Endothelial cell of umbilical vein (primary cell): ENCODE results near the gene ZDHHC14. TPM values are rescaled to one million over a fixed set of nuclear protein-coding genes. Genes with fewer than 3 reads are reported as not detected.

Source experiments
- BruUV-seq: library from RNA; stranded (reverse); fragments of 400-500 nt; replicated peaks from 2 replicates; lab custom pipeline; 2021; lab: Mats Ljungman, UMichigan
- CTCF ChIA-PET: fragments of 300-600, 350-600 bp; sonication (Branson Sonifier 250); formaldehyde crosslinking; loops from one replicate; lab custom pipeline; 2021; ENCODE audit warnings: antibody characterized with exemption, inconsistent platforms; lab: Charles Lee
- POLR2A ChIA-PET: fragments of 300-600, 350-600 bp; sonication (Branson Sonifier 250); formaldehyde crosslinking; loops from one replicate; lab custom pipeline; 2021; ENCODE audit warnings: antibody characterized with exemption, inconsistent platforms; lab: Charles Lee
- DNase-seq: peaks from one replicate; pipeline ENCODE4 v3.0.0-alpha.2; 2011; ENCODE audit warnings: low read depth, low spot score
- FAIRE-seq: peaks from 2 replicates; lab custom pipeline; 2011; peaks lifted over from hg19 to GRCh38; lab: Jason Lieb, UNC
- H2AFZ ChIP-seq: 2 replicates; pipeline ENCODE4 v1.6.0; 2012; ENCODE audit warnings: low read depth, low read length, control low read depth, inconsistent platforms
- H3K27ac ChIP-seq: 2 replicates; pipeline ENCODE4 v1.5.1; 2011; ENCODE audit warnings: low read depth, mild to moderate bottlenecking, control low read depth, low read length, moderate library complexity; ENCODE audit not compliant: insufficient read depth
- H3K27me3 ChIP-seq, 2 experiments: 2 replicates each; pipeline versions ENCODE4 v1.6.0 to v1.6.1; 2011; ENCODE audit warnings: low read length in 2 of 2, mixed read lengths in 1 of 2; ENCODE audit not compliant: control insufficient read depth in 2 of 2, insufficient read depth in 2 of 2
- H3K36me3 ChIP-seq, 2 experiments: 2 replicates in 1 of 2; 3 replicates in 1 of 2; pipeline ENCODE4 v1.5.1; 2011; ENCODE audit warnings: low read length in 2 of 2, mild to moderate bottlenecking in 1 of 2, moderate library complexity in 1 of 2; ENCODE audit not compliant: control insufficient read depth in 2 of 2, insufficient read depth in 2 of 2; ENCODE audit errors: extremely low read depth in 1 of 2
- H3K4me1 ChIP-seq: 3 replicates; pipeline ENCODE4 v1.5.1; 2011; ENCODE audit warnings: mild to moderate bottlenecking, low read length; ENCODE audit not compliant: control insufficient read depth, insufficient read depth; ENCODE audit errors: extremely low read depth
- H3K4me2 ChIP-seq: 2 replicates; pipeline ENCODE4 v1.6.1; 2011; ENCODE audit warnings: low read length, control low read depth, mixed read lengths; ENCODE audit not compliant: insufficient read depth
- H3K4me3 ChIP-seq, 3 experiments: fragments of 200-600 bp in 1 of 3; sonication (generic), shearing (Covaris generic) in 1 of 3; replicated peaks in 1 of 3; 2 replicates each; pipeline ENCODE4 v1.5.1; 2011 to 2016; ENCODE audit warnings: control low read depth in 3 of 3, low read length in 3 of 3, mild to moderate bottlenecking in 2 of 3, inconsistent platforms in 1 of 3, low read depth in 1 of 3, moderate library complexity in 1 of 3; ENCODE audit not compliant: insufficient read depth in 1 of 3
- H3K79me2 ChIP-seq: 2 replicates; pipeline ENCODE4 v1.6.0; 2012; ENCODE audit warnings: low read length, inconsistent platforms; ENCODE audit not compliant: control insufficient read depth, insufficient read depth
- H3K9ac ChIP-seq: replicated peaks from 2 replicates; pipeline ENCODE3; 2011; ENCODE audit warnings: low read length, control low read depth; ENCODE audit not compliant: insufficient read depth; ENCODE audit errors: extremely low read depth
- H3K9me1 ChIP-seq: replicated peaks from 3 replicates; pipeline ENCODE4 v1.6.0; 2011; ENCODE audit warnings: mild to moderate bottlenecking, low read length; ENCODE audit not compliant: control insufficient read depth, insufficient read depth; ENCODE audit errors: extremely low read depth
- H3K9me3 ChIP-seq: replicated peaks from 2 replicates; pipeline ENCODE4 v1.5.1; 2012; ENCODE audit warnings: low read length, inconsistent platforms; ENCODE audit not compliant: control insufficient read depth, insufficient read depth
- H4K20me1 ChIP-seq: replicated peaks from 2 replicates; pipeline ENCODE3; 2011; ENCODE audit warnings: mild to moderate bottlenecking, low read length; ENCODE audit not compliant: control insufficient read depth, insufficient read depth; ENCODE audit errors: extremely low read depth
- EZH2 ChIP-seq: IDR thresholded peaks from 2 replicates; pipeline ENCODE4 v1.6.1; 2012; ENCODE audit warnings: borderline replicate concordance, low read depth, mild to moderate bottlenecking, moderate library complexity, low read length, inconsistent platforms; ENCODE audit not compliant: severe bottlenecking
- FOS ChIP-seq: IDR thresholded peaks from 2 replicates; pipeline ENCODE4 v1.6.1; 2011; ENCODE audit warnings: mild to moderate bottlenecking, low read length, moderate library complexity, borderline replicate concordance; ENCODE audit not compliant: insufficient read depth
- GATA2 ChIP-seq: IDR thresholded peaks from 2 replicates; pipeline ENCODE4 v1.7.0; 2011; ENCODE audit warnings: low read depth, mild to moderate bottlenecking, moderate library complexity, mixed read lengths, low read length; ENCODE audit not compliant: insufficient read length, insufficient read depth
- JUN ChIP-seq: IDR thresholded peaks from 2 replicates; pipeline ENCODE4 v1.6.1; 2011; ENCODE audit warnings: borderline replicate concordance, low read depth; ENCODE audit not compliant: insufficient read length, insufficient read depth
- MAX ChIP-seq: IDR thresholded peaks from 2 replicates; pipeline ENCODE4 v1.6.1; 2011; ENCODE audit not compliant: insufficient read depth, insufficient read length
- MYC ChIP-seq: IDR thresholded peaks from one replicate; pipeline ENCODE4 v1.6.1; 2011; ENCODE audit warnings: mild to moderate bottlenecking, low read depth, low read length
- POLR2A ChIP-seq: IDR thresholded peaks from 2 replicates; pipeline ENCODE4 v1.6.1; 2012; ENCODE audit warnings: low read depth, mild to moderate bottlenecking, control low read depth, low read length
- POLR2AphosphoS5 ChIP-seq: IDR thresholded peaks from 2 replicates; pipeline ENCODE4 v1.6.1; 2012; ENCODE audit warnings: low read depth, mild to moderate bottlenecking, control low read depth, low read length, moderate library complexity; ENCODE audit not compliant: insufficient read depth
- dilution Hi-C: fragments of 300-500 bp; cut with MboI; formaldehyde crosslinking; loops from one replicate; pipeline ENCODE4 v1.15.0; 2019; ENCODE audit warnings: low sequenced_read_pairs; ENCODE audit not compliant: extremely low pct_ligation_motif_present
- intact Hi-C: fragments of 100-400 bp; cut with micrococcal nuclease; formaldehyde crosslinking; loops from one replicate; pipeline ENCODE4 v1.10.0; 2022
- polyA plus RNA-seq, 4 experiments: library from polyadenylated mRNA; depleted of rRNA in 3 of 4; stranded (reverse) in 3 of 4; unstranded in 1 of 4; fragments of >200 nt; gene quantifications; 2 replicates each; pipeline versions ENCODE4 v1.2.1 to v1.2.3, GENCODE V29; 2011 to 2012; ENCODE audit warnings: missing spikeins in 1 of 4
- total RNA-seq: library from RNA; stranded (reverse); gene quantifications from 2 replicates; pipeline ENCODE4 v1.2.3, GENCODE V29; 2021
- TF ChIP-seq, protein P1 (sequence below), 2 donors: IDR thresholded peaks; 1 replicate in 1 of 2; 2 replicates in 1 of 2; pipeline ENCODE4 v1.5.1; 2011; ENCODE audit warnings: low read length in 2 of 2, mild to moderate bottlenecking in 2 of 2, moderate library complexity in 2 of 2, control low read depth in 1 of 2, inconsistent platforms in 1 of 2, low read depth in 1 of 2; ENCODE audit not compliant: insufficient read depth in 1 of 2; ENCODE audit errors: extremely low read depth in 1 of 2

ZDHHC14 gene
- total and polyA plus RNA-seq, 2 donors (not counting 3 experiments of a cell fraction or from before 2014, with no cell fraction given): 23.0 to 25.6 TPM

- Histone ChIP-seq H3K9me3 (no peaks in the 10 kb centered on the region), H3K4me2 (no peak overlapping the region), H3K36me3 (no peaks in the 10 kb centered on the region), H3K9ac (no peak overlapping the region), H3K4me3 (no peak overlapping the region), H3K4me1 (peaks cover 8% of the 10 kb centered on the region), H3K9me1 (no peaks in the 10 kb centered on the region), H2AFZ (no peak overlapping the region), H3K27me3 (no peaks in the 10 kb centered on the region), H3K79me2 (no peaks in the 10 kb centered on the region), H4K20me1 (no peaks in the 10 kb centered on the region), H3K27ac (no peak overlapping the region)
- TF ChIP-seq JUN: no peak
- TF ChIP-seq EZH2: no peak
- TF ChIP-seq, protein P1, sequence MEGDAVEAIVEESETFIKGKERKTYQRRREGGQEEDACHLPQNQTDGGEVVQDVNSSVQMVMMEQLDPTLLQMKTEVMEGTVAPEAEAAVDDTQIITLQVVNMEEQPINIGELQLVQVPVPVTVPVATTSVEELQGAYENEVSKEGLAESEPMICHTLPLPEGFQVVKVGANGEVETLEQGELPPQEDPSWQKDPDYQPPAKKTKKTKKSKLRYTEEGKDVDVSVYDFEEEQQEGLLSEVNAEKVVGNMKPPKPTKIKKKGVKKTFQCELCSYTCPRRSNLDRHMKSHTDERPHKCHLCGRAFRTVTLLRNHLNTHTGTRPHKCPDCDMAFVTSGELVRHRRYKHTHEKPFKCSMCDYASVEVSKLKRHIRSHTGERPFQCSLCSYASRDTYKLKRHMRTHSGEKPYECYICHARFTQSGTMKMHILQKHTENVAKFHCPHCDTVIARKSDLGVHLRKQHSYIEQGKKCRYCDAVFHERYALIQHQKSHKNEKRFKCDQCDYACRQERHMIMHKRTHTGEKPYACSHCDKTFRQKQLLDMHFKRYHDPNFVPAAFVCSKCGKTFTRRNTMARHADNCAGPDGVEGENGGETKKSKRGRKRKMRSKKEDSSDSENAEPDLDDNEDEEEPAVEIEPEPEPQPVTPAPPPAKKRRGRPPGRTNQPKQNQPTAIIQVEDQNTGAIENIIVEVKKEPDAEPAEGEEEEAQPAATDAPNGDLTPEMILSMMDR (IDR thresholded peaks at IDR 0.05; ENCODE audit: extremely low read depth in 1 of 2, insufficient read depth in 1 of 2, low read depth in 1 of 2, low read length in 2 of 2): no peak
- no peak for TF ChIP-seq POLR2AphosphoS5
- no peak for TF ChIP-seq MAX
- no peak for DNase-seq
- ChIA-PET POLR2A (no interaction called here), CTCF (interaction anchor here (1.0 to 1.4 kb wide), 2 partner anchors 17 to 46 kb away, joined by 3 to 4 read pairs; no protein-coding TSS in a partner anchor)
- intact Hi-C loops (no loop called here), dilution Hi-C loops (no loop called here)
- no peak for FAIRE-seq
- BruUV-seq: no TSS peak
Observed at GRCh38 chr6:157660414-157660813, 279.4 kb downstream of the ZDHHC14 start.

DNA sequence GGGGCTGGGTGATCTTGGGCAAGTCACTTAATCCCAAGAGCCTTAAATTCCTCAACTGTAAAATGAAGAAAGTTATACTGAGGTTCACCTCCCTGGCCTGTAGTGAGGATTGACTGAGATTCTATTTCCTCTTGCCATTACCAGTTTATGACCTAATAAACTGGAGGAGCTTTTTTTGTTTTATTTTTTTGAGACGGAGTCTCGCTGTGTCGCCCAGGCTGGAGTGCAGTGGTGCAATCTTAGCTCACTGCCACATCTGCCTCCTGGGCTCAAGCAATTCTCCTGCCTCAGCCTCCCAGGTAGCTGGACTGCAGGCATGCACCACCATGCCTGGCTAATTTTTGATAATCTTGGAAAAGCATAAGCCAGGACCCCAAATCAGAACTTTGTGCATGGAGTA lies 280.7 kb downstream of the ZDHHC14 start:
- TF ChIP-seq, protein P1 (IDR thresholded peaks at IDR 0.05; ENCODE audit: extremely low read depth in 1 of 2, insufficient read depth in 1 of 2, low read depth in 1 of 2, low read length in 2 of 2): no peak
- TF ChIP-seq JUN (no peak), MYC (no peak), POLR2AphosphoS5 (no peak), EZH2 (no peak), GATA2 (no peak), POLR2A (no peak), FOS (no peak), MAX (no peak)

More for the DNA sequence above, 280.7 kb downstream of the ZDHHC14 start:
- FAIRE-seq (no peak), DNase-seq (no peak)
- H3K79me2 ChIP-seq: no peaks in the 10 kb centered on the region
- peaks cover 8% of the 10 kb centered on the region for H3K4me1 ChIP-seq
- H3K4me3 ChIP-seq: no peak overlapping the region
- ChIA-PET POLR2A (no interaction called here), CTCF (interaction anchor here (2.2 kb wide), 1 partner anchor 347 kb away, joined by 9 read pairs; no protein-coding TSS in a partner anchor)
- H2AFZ ChIP-seq: no peak overlapping the region
- BruUV-seq: no TSS peak
- no peak overlapping the region for H3K27ac ChIP-seq
- no peaks in the 10 kb centered on the region for H3K27me3 ChIP-seq
- intact Hi-C loops: no loop called here
- no peak overlapping the region for H3K4me2 ChIP-seq
- H3K9me1 ChIP-seq: no peaks in the 10 kb centered on the region
- no peaks in the 10 kb centered on the region for H4K20me1 ChIP-seq
- H3K36me3 ChIP-seq: no peaks in the 10 kb centered on the region
- H3K9ac ChIP-seq: no peak overlapping the region
- dilution Hi-C loops: no loop called here
- H3K9me3 ChIP-seq: no peaks in the 10 kb centered on the region
